Activated CD8-positive, alpha-beta memory T cell treated with anti-CD3 and anti-CD28 coated beads, Interleukin-2, amount 50 U/mL, for 1 hour (primary cell): Measurements from ENCODE around the gene GAGE12F.
"Not testable (repeated sequence)": the region's sequence is repeated elsewhere in the genome, so short reads cannot be mapped to it uniquely, and the experiment has no call there.

Source experiments
- DNase-seq: peaks from one replicate; pipeline ENCODE4 v3.0.0-alpha.2; 2020; ENCODE audit errors: extremely low read depth

GAGE12F gene, protein sequence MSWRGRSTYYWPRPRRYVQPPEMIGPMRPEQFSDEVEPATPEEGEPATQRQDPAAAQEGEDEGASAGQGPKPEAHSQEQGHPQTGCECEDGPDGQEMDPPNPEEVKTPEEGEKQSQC

DNA sequence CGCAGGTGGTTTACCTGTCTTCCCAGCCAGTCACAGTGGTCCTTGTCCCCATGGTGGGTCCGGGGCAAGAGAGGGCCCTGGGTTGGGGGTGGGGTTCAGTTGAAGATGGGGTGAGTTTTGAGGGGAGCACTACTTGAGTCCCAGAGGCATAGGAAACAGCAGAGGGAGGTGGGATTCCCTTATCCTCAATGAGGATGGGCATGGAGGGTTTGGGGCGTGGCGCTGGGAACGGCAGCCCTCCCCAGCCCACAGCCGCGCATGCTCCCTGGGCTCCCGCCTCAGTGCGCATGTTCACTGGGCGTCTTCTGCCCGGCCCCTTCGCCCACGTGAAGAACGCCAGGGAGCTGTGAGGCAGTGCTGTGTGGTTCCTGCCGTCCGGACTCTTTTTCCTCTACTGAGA, at the start of gene GAGE12F:
GAGE12F (plus strand) TSS at position 301 of the 400 bp plus-strand sequence. CDS start 1,155 bp downstream, outside the sequence.
- DNase-seq = not testable (repeated sequence)

DNA sequence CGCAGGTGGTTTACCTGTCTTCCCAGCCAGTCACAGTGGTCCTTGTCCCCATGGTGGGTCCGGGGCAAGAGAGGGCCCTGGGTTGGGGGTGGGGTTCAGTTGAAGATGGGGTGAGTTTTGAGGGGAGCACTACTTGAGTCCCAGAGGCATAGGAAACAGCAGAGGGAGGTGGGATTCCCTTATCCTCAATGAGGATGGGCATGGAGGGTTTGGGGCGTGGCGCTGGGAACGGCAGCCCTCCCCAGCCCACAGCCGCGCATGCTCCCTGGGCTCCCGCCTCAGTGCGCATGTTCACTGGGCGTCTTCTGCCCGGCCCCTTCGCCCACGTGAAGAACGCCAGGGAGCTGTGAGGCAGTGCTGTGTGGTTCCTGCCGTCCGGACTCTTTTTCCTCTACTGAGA, 28.8 kb upstream of the GAGE12F start, which contains the start of gene GAGE12C:
GAGE12C (plus strand) TSS at position 301 of the 400 bp plus-strand sequence. CDS start 1,155 bp downstream, outside the sequence.
- not testable (repeated sequence) for DNase-seq

DNA sequence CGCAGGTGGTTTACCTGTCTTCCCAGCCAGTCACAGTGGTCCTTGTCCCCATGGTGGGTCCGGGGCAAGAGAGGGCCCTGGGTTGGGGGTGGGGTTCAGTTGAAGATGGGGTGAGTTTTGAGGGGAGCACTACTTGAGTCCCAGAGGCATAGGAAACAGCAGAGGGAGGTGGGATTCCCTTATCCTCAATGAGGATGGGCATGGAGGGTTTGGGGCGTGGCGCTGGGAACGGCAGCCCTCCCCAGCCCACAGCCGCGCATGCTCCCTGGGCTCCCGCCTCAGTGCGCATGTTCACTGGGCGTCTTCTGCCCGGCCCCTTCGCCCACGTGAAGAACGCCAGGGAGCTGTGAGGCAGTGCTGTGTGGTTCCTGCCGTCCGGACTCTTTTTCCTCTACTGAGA, 19.2 kb upstream of the GAGE12F start, which contains the start of gene GAGE12D:
GAGE12D (plus strand) TSS at position 301 of the 400 bp plus-strand sequence. CDS start 1,155 bp downstream, outside the sequence.
- DNase-seq = not testable (repeated sequence)

DNA sequence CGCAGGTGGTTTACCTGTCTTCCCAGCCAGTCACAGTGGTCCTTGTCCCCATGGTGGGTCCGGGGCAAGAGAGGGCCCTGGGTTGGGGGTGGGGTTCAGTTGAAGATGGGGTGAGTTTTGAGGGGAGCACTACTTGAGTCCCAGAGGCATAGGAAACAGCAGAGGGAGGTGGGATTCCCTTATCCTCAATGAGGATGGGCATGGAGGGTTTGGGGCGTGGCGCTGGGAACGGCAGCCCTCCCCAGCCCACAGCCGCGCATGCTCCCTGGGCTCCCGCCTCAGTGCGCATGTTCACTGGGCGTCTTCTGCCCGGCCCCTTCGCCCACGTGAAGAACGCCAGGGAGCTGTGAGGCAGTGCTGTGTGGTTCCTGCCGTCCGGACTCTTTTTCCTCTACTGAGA, 9.7 kb upstream of the GAGE12F start, which contains the start of gene GAGE12E:
GAGE12E (plus strand) TSS at position 301 of the 400 bp plus-strand sequence. CDS start 1,155 bp downstream, outside the sequence.
- DNase-seq = not testable (repeated sequence)

DNA sequence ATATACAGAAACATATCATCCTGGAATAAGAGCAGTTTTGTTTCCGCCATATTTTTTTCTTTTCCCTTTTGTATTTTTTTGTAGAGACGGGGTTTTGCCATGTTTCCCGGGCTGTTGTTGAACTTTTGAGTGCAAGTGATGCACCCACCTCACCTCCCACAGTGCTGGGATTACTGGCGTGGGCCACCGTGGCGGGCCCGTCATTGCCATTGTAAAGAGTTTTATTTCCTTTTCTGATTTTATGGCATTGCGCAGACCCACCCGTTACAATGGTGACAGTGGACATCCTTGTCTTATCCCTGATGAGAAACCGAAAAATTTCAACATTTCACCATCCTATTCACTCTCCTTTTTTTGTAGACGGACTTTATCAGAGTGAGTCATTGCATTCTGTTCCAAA, 8.1 kb downstream of the GAGE12F start:
- not testable (repeated sequence) for DNase-seq

DNA sequence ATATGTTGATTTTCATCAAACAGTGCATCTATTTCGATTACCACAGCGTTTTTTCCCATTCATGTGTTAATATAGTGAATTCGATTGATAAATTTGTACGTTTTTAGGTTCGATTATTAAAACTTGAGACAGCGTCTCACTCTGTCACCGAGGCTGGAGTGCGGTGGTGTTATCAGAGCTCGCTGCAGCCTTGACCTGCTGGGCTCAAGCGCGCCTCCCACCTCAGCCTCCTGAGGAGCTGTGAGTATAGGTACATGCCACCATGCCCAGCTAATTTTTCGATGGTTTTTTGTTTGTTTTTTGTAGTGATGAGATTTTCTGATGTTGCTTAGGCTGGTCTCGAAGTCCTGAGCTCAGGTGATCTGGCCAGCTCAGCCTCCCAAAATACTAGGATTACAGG, 8.5 kb downstream of the GAGE12F start:
- DNase-seq = not testable (repeated sequence)

DNA sequence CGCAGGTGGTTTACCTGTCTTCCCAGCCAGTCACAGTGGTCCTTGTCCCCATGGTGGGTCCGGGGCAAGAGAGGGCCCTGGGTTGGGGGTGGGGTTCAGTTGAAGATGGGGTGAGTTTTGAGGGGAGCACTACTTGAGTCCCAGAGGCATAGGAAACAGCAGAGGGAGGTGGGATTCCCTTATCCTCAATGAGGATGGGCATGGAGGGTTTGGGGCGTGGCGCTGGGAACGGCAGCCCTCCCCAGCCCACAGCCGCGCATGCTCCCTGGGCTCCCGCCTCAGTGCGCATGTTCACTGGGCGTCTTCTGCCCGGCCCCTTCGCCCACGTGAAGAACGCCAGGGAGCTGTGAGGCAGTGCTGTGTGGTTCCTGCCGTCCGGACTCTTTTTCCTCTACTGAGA, 9.5 kb downstream of the GAGE12F start, which contains the start of gene GAGE12G:
GAGE12G (plus strand) TSS at position 301 of the 400 bp plus-strand sequence. CDS start 1,155 bp downstream, outside the sequence.
- DNase-seq = not testable (repeated sequence)

DNA sequence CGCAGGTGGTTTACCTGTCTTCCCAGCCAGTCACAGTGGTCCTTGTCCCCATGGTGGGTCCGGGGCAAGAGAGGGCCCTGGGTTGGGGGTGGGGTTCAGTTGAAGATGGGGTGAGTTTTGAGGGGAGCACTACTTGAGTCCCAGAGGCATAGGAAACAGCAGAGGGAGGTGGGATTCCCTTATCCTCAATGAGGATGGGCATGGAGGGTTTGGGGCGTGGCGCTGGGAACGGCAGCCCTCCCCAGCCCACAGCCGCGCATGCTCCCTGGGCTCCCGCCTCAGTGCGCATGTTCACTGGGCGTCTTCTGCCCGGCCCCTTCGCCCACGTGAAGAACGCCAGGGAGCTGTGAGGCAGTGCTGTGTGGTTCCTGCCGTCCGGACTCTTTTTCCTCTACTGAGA, 19.0 kb downstream of the GAGE12F start, which contains the start of gene GAGE12H:
GAGE12H (plus strand) TSS at position 301 of the 400 bp plus-strand sequence. CDS start 1,155 bp downstream, outside the sequence.
- not testable (repeated sequence) for DNase-seq

DNA sequence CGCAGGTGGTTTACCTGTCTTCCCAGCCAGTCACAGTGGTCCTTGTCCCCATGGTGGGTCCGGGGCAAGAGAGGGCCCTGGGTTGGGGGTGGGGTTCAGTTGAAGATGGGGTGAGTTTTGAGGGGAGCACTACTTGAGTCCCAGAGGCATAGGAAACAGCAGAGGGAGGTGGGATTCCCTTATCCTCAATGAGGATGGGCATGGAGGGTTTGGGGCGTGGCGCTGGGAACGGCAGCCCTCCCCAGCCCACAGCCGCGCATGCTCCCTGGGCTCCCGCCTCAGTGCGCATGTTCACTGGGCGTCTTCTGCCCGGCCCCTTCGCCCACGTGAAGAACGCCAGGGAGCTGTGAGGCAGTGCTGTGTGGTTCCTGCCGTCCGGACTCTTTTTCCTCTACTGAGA, 28.6 kb downstream of the GAGE12F start, which contains the start of gene GAGE2A:
GAGE2A (plus strand) TSS at position 301 of the 400 bp plus-strand sequence. CDS start 1,155 bp downstream, outside the sequence.
- DNase-seq = not testable (repeated sequence)

DNA sequence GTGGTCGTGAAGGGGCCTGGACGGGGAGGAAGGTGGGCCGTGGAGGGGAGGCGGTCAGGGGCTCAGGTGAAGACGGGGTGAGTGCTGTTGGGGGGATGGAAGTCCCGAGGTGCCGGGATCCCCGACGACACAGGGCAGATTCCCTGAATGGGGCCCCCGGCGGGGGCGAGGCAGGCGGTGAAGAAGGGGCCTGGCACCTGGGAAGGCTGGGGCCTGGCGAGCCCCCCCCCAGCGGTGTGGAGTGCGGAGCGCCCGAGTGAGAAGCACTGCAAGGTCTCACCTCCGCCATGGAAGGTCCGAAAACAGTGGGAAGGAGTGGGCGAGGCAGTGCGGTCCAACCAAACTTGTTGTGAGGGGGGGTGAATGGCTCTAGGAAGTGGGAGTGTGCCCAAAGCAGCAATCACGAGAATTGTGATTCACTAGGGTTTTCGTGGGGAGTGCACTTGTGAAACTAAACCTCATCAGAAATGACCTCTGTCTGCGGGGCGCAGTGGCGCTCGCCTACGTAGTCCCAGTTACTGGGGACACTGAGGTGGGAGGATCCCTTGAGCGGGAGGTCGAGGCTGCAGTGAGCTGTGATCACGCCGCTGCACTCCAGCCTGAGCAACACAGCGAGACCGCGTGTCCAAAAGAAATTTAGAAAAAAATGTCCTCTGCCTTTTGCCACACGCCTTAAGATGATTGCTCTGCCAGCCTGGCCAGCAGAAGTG, 29.3 kb downstream of the GAGE12F start:
- not testable (repeated sequence) for DNase-seq

DNA sequence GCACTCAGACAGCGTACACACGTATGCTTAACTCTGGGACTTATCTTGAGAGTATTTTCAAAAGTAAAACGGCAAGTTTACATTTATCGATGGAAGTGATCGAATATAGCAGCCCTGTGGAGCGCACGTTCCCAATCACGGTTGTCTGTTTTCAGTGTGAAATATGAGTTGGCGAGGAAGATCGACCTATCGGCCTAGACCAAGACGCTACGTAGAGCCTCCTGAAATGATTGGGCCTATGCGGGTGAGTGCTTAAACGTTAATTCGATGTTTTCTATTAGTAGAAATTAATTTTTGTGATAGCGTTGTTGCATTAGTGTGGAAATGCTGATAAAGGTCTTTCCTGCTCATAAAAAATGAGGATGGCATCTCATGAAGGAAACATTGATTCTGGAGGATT, 29.8 kb downstream of the GAGE12F start:
- DNase-seq = not testable (repeated sequence)

DNA sequence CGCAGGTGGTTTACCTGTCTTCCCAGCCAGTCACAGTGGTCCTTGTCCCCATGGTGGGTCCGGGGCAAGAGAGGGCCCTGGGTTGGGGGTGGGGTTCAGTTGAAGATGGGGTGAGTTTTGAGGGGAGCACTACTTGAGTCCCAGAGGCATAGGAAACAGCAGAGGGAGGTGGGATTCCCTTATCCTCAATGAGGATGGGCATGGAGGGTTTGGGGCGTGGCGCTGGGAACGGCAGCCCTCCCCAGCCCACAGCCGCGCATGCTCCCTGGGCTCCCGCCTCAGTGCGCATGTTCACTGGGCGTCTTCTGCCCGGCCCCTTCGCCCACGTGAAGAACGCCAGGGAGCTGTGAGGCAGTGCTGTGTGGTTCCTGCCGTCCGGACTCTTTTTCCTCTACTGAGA, 38.1 kb downstream of the GAGE12F start, which contains the start of gene GAGE1:
GAGE1 (plus strand) TSS at position 301 of the 400 bp plus-strand sequence. CDS start 1,155 bp downstream, outside the sequence.
- DNase-seq = not testable (repeated sequence)

DNA sequence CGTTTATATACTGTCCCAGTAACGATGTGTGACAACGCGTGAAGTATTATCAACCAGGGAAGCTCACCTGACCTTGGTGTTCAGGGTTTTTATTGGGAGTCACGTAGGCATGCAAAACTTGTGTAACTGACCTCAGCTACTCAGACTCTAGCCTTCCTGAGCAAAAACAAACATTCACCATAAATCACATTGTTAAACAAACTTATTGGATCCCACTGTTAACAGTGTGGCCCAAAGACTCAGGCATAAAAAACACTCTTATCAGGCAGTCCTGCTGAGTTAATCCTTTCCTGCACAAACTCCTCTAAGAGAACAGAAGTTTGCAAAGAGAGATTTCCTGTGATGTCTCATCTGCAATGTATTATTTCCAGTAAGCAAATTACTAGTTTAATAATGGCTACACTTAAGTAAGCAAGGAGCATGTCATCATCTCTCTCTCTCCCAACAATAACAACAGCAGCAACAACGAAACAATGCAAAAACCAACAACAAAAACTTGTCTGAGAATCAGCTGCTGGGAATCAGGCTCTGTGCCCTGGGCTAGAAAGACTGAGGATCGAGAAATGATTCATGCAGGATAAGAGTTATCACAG, 50.2 kb downstream of the GAGE12F start:
- DNase-seq = no peak
